Islet of Langerhans (tissue), 1 donor: Measurements from ENCODE around the gene MUC5B.
"Not testable (repeated sequence)": the region's sequence is repeated elsewhere in the genome, so short reads cannot be mapped to it uniquely, and the experiment has no call there.

Experiments used
- FAIRE-seq: peaks from one replicate; lab custom pipeline; 2011; peaks lifted over from hg19 to GRCh38; lab: Jason Lieb, UNC

The MUC5B gene

GRCh38 chr11:1252371-1253102 lies 29.7 kb downstream of the MUC5B start:
- FAIRE-seq = no peak

DNA sequence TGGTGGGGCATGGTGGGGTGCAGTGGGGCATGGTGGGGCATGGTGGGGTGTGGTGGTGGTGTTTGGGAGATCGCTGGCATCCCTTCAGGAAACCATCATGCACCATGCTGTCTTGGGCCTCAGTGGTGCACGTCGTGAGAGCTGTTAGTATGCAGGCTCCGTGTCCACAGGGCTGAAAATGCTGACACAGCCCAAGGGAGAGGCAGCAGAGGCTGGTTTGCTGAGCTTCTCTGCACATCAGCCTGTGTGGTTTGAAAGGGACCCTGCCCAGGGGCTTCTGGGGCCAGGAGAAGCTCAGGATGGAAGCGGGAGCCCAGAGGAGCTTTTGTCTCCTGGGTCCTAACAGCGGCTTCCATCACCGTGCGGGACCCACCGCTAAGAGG lies 30.2 kb downstream of the MUC5B start:
- no peak for FAIRE-seq

- no peak for FAIRE-seq
Observed at GRCh38 chr11:1254086-1254648, 31.3 kb downstream of the MUC5B start.

- FAIRE-seq = no peak
Observed at GRCh38 chr11:1254733-1255132, 31.9 kb downstream of the MUC5B start.

DNA sequence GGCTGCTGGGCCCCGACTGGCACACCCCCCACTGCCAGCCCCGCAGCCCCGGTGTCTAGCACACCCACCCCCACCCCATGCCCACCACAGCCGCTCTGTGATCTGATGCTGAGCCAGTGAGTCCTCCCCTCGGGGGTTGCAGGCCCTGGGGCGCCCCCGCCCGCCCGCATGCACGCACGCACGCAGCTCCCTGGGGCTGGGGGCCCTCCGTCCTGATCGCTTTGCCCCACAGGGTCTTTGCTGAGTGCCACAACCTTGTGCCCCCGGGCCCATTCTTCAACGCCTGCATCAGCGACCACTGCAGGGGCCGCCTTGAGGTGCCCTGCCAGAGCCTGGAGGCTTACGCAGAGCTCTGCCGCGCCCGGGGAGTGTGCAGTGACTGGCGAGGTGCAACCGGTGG lies 32.3 kb downstream of the MUC5B start:
- no peak for FAIRE-seq

GRCh38 chr11:1256257-1257045 lies 33.6 kb downstream of the MUC5B start:
- FAIRE-seq = no peak

- no peak for FAIRE-seq
Observed at GRCh38 chr11:1257366-1257765, 34.5 kb downstream of the MUC5B start.

GRCh38 chr11:1257916-1258315 lies 35.0 kb downstream of the MUC5B start:
- no peak for FAIRE-seq

GRCh38 chr11:1258401-1259075 lies 35.7 kb downstream of the MUC5B start:
- no peak for FAIRE-seq

DNA sequence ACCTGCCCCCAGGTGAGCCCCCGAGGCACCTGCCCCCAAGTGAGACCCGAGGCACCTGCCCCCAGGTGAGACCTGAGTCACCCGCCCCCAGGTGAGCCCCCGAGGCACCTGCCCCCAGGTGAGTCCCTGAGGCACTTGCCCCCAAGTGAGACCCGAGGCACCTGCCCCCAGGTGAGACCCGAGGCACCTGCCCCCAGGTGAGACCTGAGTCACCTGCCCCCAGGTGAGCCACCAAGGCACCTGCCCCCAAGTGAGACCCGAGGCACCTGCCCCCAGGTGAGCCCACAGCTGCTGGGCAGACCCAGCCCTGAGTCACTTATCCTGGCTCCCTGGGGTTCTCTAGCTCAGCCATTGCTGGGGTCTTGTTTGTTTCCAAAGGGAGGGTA lies 36.2 kb downstream of the MUC5B start:
- no peak for FAIRE-seq

DNA sequence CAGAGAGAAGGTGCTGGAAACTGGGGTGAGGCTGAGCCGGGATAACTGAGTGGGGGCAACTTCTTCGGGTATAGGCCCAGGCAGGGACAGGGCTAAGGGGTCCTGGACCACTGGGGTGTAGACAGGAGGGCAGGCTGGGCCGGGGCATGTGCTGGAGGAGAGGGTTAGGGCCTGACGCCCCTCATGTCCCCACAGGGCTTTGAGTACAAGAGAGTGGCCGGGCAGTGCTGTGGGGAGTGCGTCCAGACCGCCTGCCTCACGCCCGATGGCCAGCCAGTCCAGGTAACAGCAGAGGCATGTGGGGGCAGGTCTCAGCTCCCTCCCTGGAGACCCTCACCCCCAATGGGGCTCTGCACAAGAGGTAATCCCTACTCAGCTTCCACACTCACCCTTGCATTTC lies 36.7 kb downstream of the MUC5B start:
- no peak for FAIRE-seq

DNA sequence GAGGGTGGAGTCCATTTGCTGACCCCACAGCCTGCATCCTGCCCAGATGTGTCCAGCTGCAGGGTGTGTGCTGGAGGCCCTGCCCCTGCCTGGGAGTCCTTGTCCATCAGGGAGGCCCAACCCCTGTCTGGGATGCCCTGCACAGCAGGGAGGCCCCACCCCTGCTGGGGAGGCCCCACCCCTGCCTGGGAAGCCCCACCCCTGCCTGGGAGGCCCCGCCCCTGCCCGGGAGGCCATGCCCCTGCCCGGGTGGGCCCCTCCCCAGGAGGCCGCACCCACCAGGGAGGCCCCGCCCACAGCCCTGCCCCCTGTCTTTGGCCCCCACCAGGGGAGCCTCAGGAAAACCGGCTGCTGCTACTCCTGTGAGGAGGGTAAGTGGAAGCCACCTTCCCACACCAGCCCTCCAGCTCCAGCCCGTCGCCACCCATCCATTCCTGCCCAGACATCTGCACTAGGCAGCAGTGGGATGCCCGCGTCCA lies 37.2 kb downstream of the MUC5B start:
- no peak for FAIRE-seq

DNA sequence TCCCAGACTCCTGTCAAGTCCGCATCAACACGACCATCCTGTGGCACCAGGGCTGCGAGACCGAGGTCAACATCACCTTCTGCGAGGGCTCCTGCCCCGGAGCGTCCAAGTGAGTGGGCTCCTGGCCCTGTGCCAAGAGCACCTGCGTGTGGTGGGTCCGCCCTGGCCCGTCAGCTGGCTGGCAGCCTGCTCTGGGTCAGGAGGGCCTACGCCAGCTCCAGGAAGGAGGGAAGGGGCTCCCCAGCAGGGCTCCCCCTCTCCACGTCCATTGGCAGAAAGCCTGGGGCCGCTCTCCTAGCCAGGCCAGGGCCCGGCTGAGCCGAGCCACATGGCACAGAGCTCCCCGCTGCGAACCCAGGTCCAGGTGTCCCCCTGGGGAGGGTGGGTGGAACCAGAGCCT lies 37.8 kb downstream of the MUC5B start:
- FAIRE-seq = no peak

DNA sequence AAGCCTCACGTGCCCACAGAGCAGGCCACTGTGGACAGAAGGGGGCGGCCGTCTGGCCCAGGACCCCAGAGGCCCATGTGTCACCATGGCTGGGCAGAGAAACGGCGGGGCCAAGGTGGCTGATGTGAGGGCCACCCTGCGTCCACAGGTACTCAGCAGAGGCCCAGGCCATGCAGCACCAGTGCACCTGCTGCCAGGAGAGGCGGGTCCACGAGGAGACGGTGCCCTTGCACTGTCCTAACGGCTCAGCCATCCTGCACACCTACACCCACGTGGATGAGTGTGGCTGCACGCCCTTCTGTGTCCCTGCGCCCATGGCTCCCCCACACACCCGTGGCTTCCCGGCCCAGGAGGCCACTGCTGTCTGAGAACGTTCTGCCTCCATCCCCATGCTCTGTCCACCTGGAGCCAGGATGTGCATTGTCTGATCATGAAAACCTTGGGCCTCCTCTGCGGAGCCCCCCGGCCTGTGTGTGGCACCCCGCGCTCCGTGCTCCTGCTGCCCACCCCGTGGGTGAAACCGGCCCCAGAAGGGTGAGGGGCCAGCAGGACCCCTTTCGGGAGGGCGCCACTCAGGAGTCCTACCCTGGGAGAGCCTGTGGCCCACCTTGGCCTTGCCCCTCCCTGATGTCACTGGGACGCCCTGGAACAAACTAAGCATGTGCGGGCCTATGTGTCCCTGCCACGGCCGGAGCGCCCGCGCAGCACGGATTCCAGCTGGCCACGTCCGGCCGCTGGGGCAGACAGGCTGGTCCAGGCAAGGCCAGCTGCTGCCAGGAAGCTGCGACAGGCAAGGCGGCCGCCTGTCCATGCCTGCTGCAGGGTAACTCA lies 38.6 kb downstream of the MUC5B start:
- no peak for FAIRE-seq

DNA sequence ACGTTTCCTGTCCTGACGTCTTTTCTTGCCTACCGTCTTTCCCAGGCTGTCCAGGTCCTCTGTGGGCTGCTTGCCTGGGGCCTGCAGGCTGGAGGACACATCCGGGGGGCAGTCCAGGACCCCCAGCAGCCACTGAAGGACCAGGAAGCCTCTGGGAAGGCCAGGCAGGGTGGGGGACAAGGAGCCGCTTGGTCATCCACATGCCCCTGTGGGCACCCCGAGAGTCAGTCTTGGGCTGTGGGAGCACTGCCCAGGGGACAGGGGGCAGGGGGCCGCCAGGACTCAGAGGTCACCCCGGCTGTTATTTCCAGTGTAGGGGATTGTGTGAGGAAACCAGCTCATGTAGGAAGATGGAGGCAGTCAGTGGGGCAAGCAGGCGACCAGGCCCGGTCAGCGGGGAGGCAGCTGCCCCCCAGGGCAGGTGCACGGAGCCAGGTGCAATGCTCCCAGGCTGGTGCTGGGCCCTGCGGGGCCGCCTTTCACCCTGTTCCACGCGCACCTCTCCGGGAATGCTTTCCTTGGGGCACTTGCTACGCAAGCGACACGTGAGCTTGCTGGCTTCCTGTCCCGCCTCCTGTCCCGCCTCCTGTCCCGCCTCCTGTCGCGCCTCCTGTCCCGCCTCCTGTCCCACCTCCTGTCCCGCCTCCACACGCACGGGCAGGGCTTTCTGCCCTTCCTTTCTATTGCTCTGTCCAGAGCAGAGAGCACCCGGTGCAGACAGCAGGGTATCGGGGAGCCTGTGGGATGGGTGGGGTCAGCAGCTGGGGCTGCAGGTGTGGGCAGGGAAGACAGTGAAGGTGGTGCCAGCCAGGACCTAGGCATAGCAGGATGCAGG lies 39.5 kb downstream of the MUC5B start:
- FAIRE-seq = no peak

DNA sequence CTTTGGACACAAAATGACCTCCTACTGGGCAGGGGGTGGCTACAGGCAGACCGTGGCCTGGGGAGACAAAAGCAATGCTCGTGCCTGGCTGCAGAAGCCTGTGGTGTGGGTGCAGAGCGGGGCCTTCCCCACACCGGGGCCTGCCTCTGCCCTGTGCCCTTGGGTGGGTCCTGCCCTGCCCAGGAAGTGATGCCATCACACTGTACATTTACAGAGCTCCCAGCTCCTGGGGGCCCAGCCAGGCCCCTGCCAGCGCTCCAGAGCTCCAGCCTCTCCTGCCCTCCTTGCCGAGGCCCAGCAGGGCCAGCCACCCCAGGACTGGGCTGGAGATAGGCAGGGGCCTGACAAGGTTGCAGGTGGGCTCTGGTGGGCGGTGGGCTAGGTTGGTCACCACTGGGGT lies 40.1 kb downstream of the MUC5B start:
- FAIRE-seq = no peak

- not testable (repeated sequence) for FAIRE-seq
Observed at GRCh38 chr11:1264444-1264843, 41.6 kb downstream of the MUC5B start.

DNA sequence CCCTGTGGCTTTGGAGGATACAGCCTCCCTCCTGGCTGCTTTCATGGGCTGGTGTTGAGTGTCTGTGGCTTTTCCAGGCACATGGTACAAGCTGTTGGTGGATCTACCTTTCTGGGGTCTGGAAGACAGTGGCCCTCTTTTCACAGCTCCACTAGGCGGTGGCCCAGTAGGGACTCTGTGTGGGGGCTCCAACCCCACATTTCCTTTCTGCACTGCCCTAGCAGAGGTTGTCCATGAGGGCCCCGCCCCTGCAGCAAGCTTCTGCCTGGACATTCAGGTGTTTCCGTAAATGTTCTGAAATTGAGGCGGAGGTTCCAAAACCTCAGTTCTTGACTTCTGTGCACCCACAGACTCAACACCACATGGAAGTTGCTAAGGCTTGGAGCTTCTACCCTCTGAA lies 42.6 kb downstream of the MUC5B start:
- not testable (repeated sequence) for FAIRE-seq

GRCh38 chr11:1266976-1267375 lies 44.1 kb downstream of the MUC5B start:
- not testable (repeated sequence) for FAIRE-seq

DNA sequence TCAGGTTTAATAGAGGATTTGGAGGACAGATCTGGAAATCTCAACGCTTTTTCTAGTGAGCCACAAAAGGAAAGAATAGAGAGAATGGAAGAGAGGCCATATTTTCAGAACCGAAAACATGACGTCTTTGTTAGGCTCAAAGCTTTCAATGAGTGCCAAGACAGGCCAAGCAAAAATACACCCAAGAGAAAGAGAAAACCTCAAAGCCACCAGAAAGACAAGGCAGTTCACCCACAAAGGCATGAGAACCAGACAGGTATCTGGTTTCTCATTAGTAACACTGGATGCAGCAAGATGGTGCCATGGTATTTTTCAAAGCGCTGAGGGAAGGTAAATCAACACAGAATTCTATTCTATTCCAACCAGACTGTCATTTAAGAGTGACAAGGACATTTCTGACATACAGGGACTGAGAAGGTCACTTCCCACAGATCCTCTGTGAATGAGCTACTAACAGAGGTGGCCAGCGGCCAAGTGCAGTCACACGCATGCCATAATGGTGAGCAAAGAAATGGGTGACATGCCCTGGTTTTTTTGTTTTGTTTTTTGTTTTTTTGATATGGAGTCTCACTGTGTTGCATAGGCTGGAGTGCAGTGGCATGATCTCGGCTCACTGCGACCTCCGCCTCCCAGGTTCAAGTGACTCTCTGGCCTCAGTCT lies 44.7 kb downstream of the MUC5B start:
- FAIRE-seq = no peak
